Measurements from ENCODE around the gene CDH1.
A peak's percentile ranks its signal among the peaks of the same experiment; 100 is the strongest.

Gene CDH1

DNA sequence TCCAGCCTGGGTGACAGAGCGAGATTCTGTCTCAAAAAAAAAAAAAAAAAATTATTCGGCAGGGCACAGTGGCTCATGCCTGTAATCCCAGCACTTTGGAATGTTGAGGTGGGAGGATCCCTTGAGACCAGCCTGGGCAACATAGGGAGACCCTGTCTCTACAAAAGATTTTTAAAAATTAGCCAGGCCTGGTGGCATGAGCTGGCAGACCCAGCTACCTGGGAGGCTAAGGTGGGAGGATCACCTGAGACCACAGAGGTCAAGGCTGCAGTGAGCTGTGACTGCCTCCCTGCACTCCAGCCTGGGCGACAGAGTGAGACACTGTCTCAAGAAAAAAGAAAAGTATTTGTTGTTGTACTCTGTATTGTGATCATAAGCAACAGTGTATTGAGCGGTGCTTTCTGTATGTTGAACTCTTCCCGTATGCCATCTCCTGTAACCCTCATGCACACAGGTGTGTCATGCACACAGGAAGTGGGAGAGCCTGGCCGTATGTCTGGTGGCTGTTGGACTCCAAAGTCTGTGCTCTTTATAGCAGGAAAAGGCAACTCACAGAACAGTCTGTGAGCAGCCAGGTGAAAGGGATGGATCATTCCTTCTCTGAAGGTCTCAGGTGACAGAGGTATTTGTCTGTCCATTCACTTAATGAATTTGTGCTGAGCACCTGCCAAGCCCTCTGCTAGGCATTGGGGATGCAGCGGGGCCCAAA, 17.1 kb downstream of the CDH1 start:
- Mint-ChIP-seq H3K36me3 (ENCODE audit: insufficient read depth) (peaks cover 6% of the 10 kb centered on the region), H3K9me3 (no peaks in the 10 kb centered on the region), H3K4me1 (peaks cover 44% of the 10 kb centered on the region), H3K27ac (ENCODE audit: low read depth) (no peak overlapping the region), H3K4me3 (no peak overlapping the region), H3K27me3 (no peaks in the 10 kb centered on the region)
- no peak for DNase-seq (ENCODE audit: low spot score in 2 of 2)
- ATAC-seq (replicated peaks; ENCODE audit: extremely low read depth, poor library complexity, severe bottlenecking) = no peak

DNA sequence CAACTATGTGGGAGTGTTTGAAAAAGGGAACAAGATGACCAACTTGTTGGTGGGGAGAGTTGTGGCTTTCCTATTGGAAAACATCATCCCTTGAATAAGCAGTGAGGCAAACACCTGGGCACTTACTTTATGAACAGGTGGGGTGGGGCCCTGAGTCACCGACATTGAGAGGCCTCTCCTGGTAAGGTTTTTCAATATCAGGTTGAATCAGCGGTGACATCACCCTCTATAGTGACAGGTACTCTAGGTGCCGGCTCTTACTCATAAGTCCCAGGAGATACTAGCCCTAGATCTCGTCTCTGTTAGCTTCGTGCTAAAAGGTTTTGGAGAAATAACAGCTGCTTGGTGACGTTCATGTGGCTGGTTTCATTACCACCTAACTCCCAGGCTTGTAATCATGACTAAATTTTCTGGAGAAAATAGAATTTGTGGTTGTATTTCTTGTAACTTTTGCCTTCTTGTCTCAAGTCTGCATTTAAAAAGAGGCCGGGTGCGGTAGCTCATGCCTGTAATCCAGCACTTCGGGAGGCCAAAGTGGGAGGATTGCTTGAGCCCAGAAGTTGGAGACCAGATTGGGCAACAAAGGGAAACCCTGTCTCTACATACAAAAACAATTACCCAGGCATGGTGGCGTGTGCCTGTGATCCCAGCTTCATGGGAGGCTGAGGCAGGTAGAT, 19.3 kb downstream of the CDH1 start:
- Mint-ChIP-seq H3K27me3 (no peaks in the 10 kb centered on the region), H3K36me3 (ENCODE audit: insufficient read depth) (peaks cover 6% of the 10 kb centered on the region), H3K4me3 (peak overlapping the region; percentile 36), H3K4me1 (peaks cover 37% of the 10 kb centered on the region), H3K9me3 (no peaks in the 10 kb centered on the region), H3K27ac (ENCODE audit: low read depth) (peak overlapping the region; percentile 83)
- ATAC-seq (replicated peaks; ENCODE audit: extremely low read depth, poor library complexity, severe bottlenecking) (peak; percentile 67), DNase-seq (ENCODE audit: low spot score in 2 of 2) (peak in 1 of 2 donors; percentile 21)

DNA sequence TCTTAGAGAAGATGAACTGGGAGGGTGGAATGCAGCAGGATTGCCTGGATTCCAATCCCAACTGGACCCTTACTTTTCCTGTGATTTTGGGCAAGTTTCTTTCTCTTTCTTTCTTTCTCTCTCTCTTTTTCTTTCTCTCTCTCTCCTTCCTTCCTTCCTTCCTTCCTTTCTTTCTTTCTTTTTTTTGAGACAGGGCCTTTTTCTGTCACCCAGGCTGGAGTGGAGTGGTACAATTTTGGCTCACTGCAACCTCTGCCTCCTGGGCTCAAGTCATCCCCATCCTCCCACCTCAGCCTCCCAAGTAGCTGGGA, 20.5 kb downstream of the CDH1 start:
- peaks cover 30% of the 10 kb centered on the region for H3K4me1 Mint-ChIP-seq
- peaks cover 3% of the 10 kb centered on the region for H3K36me3 Mint-ChIP-seq (ENCODE audit: insufficient read depth)
- H3K9me3 Mint-ChIP-seq = no peaks in the 10 kb centered on the region
- ATAC-seq (replicated peaks; ENCODE audit: extremely low read depth, poor library complexity, severe bottlenecking) = no peak
- no peak for DNase-seq (ENCODE audit: low spot score in 2 of 2)
- H3K27ac Mint-ChIP-seq (ENCODE audit: low read depth) = peak overlapping the region; percentile 83
- H3K27me3 Mint-ChIP-seq = no peaks in the 10 kb centered on the region
- peak overlapping the region; percentile 36 for H3K4me3 Mint-ChIP-seq

DNA sequence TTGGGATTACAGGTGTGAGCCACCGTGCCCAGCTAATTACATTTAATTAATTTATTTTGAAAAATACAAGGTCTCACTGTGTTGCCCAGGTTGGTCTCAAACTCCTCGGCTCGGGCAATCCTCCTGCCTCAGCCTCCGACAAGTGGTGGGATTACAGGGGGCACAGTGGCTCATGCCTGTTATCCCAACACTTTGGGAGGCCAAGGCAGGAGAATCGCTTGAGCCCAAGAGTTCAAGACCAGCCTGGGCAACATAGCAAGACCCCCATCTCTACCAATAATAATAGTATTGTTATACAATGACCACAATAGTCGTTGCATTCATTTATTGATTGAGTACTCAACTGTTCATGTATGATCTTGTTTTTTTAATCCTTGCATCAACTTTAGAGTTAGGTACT, 22.0 kb downstream of the CDH1 start:
- H3K27me3 Mint-ChIP-seq = no peaks in the 10 kb centered on the region
- H3K4me3 Mint-ChIP-seq = no peak overlapping the region
- H3K27ac Mint-ChIP-seq (ENCODE audit: low read depth) = no peak overlapping the region
- DNase-seq (ENCODE audit: low spot score in 2 of 2) = no peak
- H3K4me1 Mint-ChIP-seq = peaks cover 26% of the 10 kb centered on the region
- peaks cover 3% of the 10 kb centered on the region for H3K36me3 Mint-ChIP-seq (ENCODE audit: insufficient read depth)
- ATAC-seq (replicated peaks; ENCODE audit: extremely low read depth, poor library complexity, severe bottlenecking) = no peak
- no peaks in the 10 kb centered on the region for H3K9me3 Mint-ChIP-seq

DNA sequence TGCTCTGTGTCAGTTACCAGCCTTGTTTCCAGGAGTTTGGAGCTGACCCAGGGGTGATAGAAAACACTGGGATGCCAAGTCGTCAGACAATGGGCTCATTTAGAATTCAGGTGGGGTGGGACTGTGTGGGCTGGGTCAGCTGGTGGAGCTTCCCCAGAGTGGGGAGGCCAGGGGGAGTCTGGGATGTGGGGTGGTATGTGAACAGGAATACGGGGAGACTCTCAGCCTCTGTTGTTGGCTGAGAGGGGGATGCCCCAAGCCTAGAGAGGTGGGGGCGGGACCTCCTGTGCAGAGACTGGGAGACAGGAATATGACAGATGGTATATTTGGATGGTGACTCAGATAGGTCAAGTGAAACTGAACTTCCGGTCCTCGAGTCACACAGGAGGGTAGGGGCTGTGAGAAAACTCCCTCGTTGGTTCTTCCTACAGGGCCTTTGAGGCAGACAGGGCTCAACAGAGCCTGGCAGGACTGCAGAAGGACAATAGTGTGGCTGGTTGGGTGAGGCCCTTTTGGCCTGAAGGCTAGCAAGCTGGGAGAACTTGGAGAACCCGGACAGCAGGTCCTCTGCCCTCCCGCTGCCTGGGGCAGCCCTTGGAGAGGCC, 23.7 kb downstream of the CDH1 start:
- ATAC-seq (replicated peaks; ENCODE audit: extremely low read depth, poor library complexity, severe bottlenecking) (no peak), DNase-seq (ENCODE audit: low spot score in 2 of 2) (no peak)
- Mint-ChIP-seq H3K4me3 (no peak overlapping the region), H3K9me3 (no peaks in the 10 kb centered on the region), H3K36me3 (ENCODE audit: insufficient read depth) (peaks cover 2% of the 10 kb centered on the region), H3K27ac (ENCODE audit: low read depth) (peak overlapping the region; percentile 19), H3K4me1 (peaks cover 27% of the 10 kb centered on the region), H3K27me3 (no peaks in the 10 kb centered on the region)

DNA sequence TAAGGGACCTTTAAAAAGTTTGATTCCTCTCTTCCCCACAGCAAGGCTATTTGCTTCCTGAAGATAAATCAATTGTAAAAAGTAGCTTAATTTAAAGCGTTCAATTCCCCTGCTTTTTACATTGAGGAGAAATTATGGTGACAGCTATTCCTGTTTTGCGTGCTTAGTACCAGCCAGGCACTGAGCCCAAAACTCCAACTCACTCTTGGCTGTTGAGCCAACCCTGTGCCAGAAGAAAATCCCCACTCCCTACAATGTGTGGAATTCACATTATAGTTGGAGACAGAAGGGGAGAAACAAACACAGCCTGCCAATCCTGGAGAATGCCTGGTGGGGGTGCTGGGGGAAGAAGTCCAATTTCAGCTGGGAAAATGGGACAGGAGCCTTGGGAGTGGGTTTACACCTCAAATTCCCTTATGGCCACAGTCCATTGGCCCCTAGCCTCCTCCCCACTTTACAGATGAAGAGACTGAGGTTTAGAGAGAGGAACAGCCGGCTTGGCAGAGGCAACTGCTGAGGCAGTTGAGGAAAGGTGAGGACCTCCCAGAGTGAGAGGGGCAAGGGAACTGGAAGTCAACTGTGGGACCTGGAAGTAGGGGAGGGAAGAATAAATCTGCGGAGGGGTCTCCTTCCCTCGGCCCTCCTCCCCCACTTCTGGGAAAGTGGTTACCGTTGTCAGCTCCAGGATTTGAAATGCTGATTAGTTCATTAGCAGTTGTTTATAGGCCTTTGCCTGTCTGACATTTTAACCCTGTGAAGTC, 26.1 kb downstream of the CDH1 start:
- ATAC-seq (replicated peaks; ENCODE audit: extremely low read depth, poor library complexity, severe bottlenecking) (no peak), DNase-seq (ENCODE audit: low spot score in 2 of 2) (no peak)
- H3K27ac Mint-ChIP-seq (ENCODE audit: low read depth) = no peak overlapping the region
- no peaks in the 10 kb centered on the region for H3K9me3 Mint-ChIP-seq
- no peak overlapping the region for H3K4me3 Mint-ChIP-seq
- H3K36me3 Mint-ChIP-seq (ENCODE audit: insufficient read depth) = no peaks in the 10 kb centered on the region
- no peaks in the 10 kb centered on the region for H3K27me3 Mint-ChIP-seq
- peaks cover 7% of the 10 kb centered on the region for H3K4me1 Mint-ChIP-seq

DNA sequence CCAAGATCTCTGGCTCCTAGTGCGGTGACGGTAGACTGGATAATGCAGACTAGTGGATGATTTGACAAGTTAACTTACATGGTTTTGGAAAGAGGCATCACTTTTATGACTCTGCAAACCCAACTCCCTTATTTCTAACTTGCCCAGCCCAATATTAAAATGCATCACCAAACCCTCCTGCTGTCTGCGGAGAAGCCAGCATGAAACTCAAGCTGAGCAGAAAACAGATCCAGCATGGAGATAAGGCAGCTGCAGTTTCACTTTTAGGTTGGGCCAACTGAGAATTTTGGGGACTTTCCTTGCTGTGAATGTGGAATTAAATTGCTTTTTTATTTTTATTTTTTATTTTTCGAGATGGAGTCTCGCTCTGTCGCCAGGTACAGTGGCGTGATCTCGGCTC, 27.8 kb downstream of the CDH1 start:
- no peaks in the 10 kb centered on the region for H3K9me3 Mint-ChIP-seq
- no peak overlapping the region for H3K4me3 Mint-ChIP-seq
- H3K27ac Mint-ChIP-seq (ENCODE audit: low read depth) = no peak overlapping the region
- ATAC-seq (replicated peaks; ENCODE audit: extremely low read depth, poor library complexity, severe bottlenecking) (peak; percentile 43), DNase-seq (ENCODE audit: low spot score in 2 of 2) (no peak)
- no peaks in the 10 kb centered on the region for H3K27me3 Mint-ChIP-seq
- no peaks in the 10 kb centered on the region for H3K36me3 Mint-ChIP-seq (ENCODE audit: insufficient read depth)
- peaks cover 7% of the 10 kb centered on the region for H3K4me1 Mint-ChIP-seq

DNA sequence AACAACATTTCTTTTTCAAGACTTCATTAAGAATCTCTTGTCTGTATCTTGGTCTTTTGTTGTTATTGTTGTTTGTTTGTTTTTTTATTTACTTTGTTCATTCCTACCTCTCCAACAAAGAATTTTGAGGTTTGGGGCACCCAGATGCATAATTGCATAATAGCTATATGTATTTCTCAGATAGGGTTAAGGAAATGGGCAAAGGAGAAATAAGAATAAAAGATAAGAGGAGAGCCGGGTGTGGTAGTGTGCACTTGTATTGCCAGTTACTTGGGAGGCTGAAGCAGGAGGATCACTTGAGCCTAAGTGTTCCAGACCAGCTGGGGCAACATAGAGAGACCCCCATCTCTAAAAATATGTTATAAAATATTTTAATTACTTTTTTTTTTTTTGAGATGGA, 30.5 kb downstream of the CDH1 start:
- H3K4me1 Mint-ChIP-seq = peaks cover 7% of the 10 kb centered on the region
- ATAC-seq (replicated peaks; ENCODE audit: extremely low read depth, poor library complexity, severe bottlenecking) = no peak
- no peaks in the 10 kb centered on the region for H3K36me3 Mint-ChIP-seq (ENCODE audit: insufficient read depth)
- H3K9me3 Mint-ChIP-seq = no peaks in the 10 kb centered on the region
- no peak overlapping the region for H3K27ac Mint-ChIP-seq (ENCODE audit: low read depth)
- H3K4me3 Mint-ChIP-seq = no peak overlapping the region
- H3K27me3 Mint-ChIP-seq = no peaks in the 10 kb centered on the region
- no peak for DNase-seq (ENCODE audit: low spot score in 2 of 2)

DNA sequence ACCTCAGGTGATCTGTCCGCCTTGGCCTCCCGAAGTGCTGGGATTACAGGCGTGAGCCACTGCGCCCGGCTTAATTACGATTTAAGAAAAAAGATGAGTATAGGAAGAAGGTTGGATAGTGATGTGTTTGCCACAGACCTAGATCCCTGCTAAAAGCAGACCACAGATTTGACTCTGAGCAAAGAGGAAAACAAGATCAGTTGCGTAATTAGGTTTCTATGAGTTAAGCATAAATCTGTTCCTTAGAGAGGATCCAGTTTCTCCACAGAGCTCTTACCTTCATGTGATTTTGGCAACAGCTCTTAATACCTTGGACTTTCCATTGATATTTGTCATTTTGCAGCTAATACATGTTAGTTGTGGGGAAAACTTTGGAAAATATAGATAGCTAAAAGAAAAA, 31.1 kb downstream of the CDH1 start:
- H3K4me3 Mint-ChIP-seq = no peak overlapping the region
- no peaks in the 10 kb centered on the region for H3K36me3 Mint-ChIP-seq (ENCODE audit: insufficient read depth)
- peaks cover 7% of the 10 kb centered on the region for H3K4me1 Mint-ChIP-seq
- ATAC-seq (replicated peaks; ENCODE audit: extremely low read depth, poor library complexity, severe bottlenecking) = no peak
- H3K9me3 Mint-ChIP-seq = no peaks in the 10 kb centered on the region
- no peak for DNase-seq (ENCODE audit: low spot score in 2 of 2)
- H3K27ac Mint-ChIP-seq (ENCODE audit: low read depth) = no peak overlapping the region
- H3K27me3 Mint-ChIP-seq = no peaks in the 10 kb centered on the region

DNA sequence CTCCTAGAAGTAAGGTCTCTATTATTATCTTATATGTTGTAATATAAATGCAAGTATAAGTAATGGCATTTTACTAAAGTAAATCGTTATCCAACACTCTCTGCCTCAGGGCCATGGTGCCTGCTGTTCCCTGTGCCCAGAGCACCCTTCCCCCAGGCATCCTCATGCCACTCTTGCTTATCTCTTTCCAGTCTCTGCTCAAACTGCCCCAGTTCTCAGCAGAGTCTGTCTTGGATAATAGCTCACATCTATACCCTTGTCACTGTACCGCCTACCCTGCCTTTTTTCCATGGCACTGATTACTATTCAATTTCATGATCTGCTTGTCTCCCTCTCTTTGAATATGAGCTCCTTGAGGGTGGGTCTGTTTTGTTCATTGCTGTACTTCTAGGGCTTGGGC, 31.7 kb downstream of the CDH1 start:
- no peaks in the 10 kb centered on the region for H3K9me3 Mint-ChIP-seq
- ATAC-seq (replicated peaks; ENCODE audit: extremely low read depth, poor library complexity, severe bottlenecking) (no peak), DNase-seq (ENCODE audit: low spot score in 2 of 2) (no peak)
- H3K4me3 Mint-ChIP-seq = no peak overlapping the region
- H3K27me3 Mint-ChIP-seq = no peaks in the 10 kb centered on the region
- H3K36me3 Mint-ChIP-seq (ENCODE audit: insufficient read depth) = no peaks in the 10 kb centered on the region
- H3K27ac Mint-ChIP-seq (ENCODE audit: low read depth) = no peak overlapping the region
- peaks cover 7% of the 10 kb centered on the region for H3K4me1 Mint-ChIP-seq

DNA sequence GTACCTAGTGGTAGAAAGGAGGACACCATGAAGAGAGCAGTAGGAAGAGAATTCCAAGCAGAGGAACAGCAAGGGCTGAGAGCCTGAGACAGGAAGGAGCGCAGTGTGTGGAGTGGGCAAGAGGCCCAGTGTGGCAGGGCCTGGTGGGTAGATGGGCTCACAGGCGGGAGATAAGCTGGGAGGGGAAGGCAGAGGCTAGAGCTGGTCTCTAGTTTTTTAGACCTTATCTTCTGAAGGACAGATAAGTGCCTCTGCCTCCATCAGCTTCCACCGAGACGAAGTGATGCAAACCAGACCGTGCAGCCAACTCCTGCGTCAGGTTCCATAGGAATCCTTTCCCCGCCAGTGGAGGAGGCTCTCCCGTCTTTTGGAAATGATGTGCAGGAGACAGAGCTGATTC, 33.6 kb downstream of the CDH1 start:
- peaks cover 7% of the 10 kb centered on the region for H3K4me1 Mint-ChIP-seq
- ATAC-seq (replicated peaks; ENCODE audit: extremely low read depth, poor library complexity, severe bottlenecking) = no peak
- no peak overlapping the region for H3K4me3 Mint-ChIP-seq
- no peaks in the 10 kb centered on the region for H3K9me3 Mint-ChIP-seq
- no peak for DNase-seq (ENCODE audit: low spot score in 2 of 2)
- H3K36me3 Mint-ChIP-seq (ENCODE audit: insufficient read depth) = no peaks in the 10 kb centered on the region
- H3K27ac Mint-ChIP-seq (ENCODE audit: low read depth) = peak overlapping the region; percentile 0
- peaks cover 10% of the 10 kb centered on the region for H3K27me3 Mint-ChIP-seq

DNA sequence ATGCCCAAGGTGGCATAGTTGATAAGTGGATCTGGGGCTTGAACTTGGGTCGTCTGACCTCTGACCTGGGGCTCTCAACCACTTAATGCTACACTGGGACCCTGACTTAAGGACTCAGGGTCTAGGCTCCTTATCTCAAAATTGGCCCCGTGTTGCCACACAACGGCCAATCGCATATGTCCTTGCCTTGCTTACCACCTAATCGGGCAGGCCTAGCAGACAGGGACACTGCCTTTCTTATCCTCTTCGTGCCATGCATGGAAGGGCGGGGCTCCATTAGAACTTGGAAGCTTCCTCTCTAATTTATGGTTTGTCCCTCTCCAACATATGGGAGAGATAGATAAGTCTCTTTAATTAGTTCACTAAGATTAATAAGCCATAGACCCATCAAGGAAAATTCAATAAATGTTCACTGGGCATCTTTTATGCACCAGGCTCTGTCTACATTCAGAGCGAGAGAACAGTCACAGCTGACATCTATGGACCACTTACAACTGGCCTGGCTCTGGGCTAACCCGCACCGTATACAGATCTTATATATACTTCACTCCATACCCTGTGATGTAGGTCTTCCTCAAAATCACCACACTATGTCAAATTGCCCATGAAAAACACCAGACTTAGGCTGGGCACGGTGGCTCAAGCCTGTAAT, 35.1 kb downstream of the CDH1 start:
- Mint-ChIP-seq H3K36me3 (ENCODE audit: insufficient read depth) (no peaks in the 10 kb centered on the region), H3K27ac (ENCODE audit: low read depth) (no peak overlapping the region), H3K4me1 (peaks cover 18% of the 10 kb centered on the region), H3K27me3 (peaks cover 12% of the 10 kb centered on the region), H3K9me3 (no peaks in the 10 kb centered on the region), H3K4me3 (no peak overlapping the region)
- ATAC-seq (replicated peaks; ENCODE audit: extremely low read depth, poor library complexity, severe bottlenecking) (no peak), DNase-seq (ENCODE audit: low spot score in 2 of 2) (no peak)
